ENCODE measurements around the gene RTN4R. TPM values are rescaled to one million over a fixed set of nuclear protein-coding genes. Genes with fewer than 3 reads are reported as not detected.
A peak's percentile ranks its signal among the peaks of the same experiment; 100 is the strongest.

RTN4R gene
- total and polyA plus RNA-seq, 9 of the 15 experiments (the other 6 are each of a cell fraction or from before 2014, with no cell fraction given): 0.04 to 2.8 (median 1.4) TPM; not detected in 3

- TF ChIP-seq, protein P1, sequence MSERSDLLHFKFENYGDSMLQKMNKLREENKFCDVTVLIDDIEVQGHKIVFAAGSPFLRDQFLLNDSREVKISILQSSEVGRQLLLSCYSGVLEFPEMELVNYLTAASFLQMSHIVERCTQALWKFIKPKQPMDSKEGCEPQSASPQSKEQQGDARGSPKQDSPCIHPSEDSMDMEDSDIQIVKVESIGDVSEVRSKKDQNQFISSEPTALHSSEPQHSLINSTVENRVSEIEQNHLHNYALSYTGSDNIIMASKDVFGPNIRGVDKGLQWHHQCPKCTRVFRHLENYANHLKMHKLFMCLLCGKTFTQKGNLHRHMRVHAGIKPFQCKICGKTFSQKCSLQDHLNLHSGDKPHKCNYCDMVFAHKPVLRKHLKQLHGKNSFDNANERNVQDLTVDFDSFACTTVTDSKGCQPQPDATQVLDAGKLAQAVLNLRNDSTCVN (CRISPR knock-in tag; IDR thresholded peaks at IDR 0.05): 0 out of 2 replicates have a peak, but pooled peaks have one; percentile 27
- TF ChIP-seq, protein P2, sequence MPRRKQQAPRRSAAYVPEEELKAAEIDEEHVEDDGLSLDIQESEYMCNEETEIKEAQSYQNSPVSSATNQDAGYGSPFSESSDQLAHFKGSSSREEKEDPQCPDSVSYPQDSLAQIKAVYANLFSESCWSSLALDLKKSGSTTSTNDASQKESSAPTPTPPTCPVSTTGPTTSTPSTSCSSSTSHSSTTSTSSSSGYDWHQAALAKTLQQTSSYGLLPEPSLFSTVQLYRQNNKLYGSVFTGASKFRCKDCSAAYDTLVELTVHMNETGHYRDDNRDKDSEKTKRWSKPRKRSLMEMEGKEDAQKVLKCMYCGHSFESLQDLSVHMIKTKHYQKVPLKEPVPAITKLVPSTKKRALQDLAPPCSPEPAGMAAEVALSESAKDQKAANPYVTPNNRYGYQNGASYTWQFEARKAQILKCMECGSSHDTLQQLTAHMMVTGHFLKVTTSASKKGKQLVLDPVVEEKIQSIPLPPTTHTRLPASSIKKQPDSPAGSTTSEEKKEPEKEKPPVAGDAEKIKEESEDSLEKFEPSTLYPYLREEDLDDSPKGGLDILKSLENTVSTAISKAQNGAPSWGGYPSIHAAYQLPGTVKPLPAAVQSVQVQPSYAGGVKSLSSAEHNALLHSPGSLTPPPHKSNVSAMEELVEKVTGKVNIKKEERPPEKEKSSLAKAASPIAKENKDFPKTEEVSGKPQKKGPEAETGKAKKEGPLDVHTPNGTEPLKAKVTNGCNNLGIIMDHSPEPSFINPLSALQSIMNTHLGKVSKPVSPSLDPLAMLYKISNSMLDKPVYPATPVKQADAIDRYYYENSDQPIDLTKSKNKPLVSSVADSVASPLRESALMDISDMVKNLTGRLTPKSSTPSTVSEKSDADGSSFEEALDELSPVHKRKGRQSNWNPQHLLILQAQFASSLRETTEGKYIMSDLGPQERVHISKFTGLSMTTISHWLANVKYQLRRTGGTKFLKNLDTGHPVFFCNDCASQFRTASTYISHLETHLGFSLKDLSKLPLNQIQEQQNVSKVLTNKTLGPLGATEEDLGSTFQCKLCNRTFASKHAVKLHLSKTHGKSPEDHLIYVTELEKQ (CRISPR knock-in tag; IDR thresholded peaks at IDR 0.05): 0 out of 2 replicates have a peak, but pooled peaks have one; percentile 46
- TF ChIP-seq SMAD3 (CRISPR knock-in tag; conservative IDR thresholded peaks at IDR 0.05) (peak; percentile 65), NCOR1 (IDR thresholded peaks at IDR 0.05) (no peak), TBL1XR1 (IDR thresholded peaks at IDR 0.05; ENCODE audit: low read length in 2 of 2) (0 out of 4 replicates have a peak, but pooled peaks have one; percentile 15 to 16), JUNB (CRISPR knock-in tag; conservative IDR thresholded peaks at IDR 0.05) (peak; percentile 30; the same call in 1 of the 2 replicates), THRB (CRISPR knock-in tag; conservative IDR thresholded peaks at IDR 0.05) (peak; percentile 35; the same call in 1 of the 2 replicates), MAZ (CRISPR knock-in tag; conservative IDR thresholded peaks at IDR 0.05 in 1 of 2, IDR thresholded peaks at IDR 0.05 in 1 of 2) (0 out of 4 replicates have a peak, but pooled peaks of 1 of the 2 experiments have one; percentile 18), PTBP1 (IDR thresholded peaks at IDR 0.05; ENCODE audit: low read depth, low read length) (0 out of 2 replicates have a peak, but pooled peaks have one; percentile 34), CCNT2 (IDR thresholded peaks at IDR 0.05; ENCODE audit: borderline replicate concordance, extremely low read depth, insufficient read length, low read depth, low read length) (no peak), HDGF (IDR thresholded peaks at IDR 0.05) (no peak), ZFPM2 (CRISPR knock-in tag; IDR thresholded peaks at IDR 0.05) (0 out of 2 replicates have a peak, but pooled peaks have one; percentile 7), ZNF583 (CRISPR knock-in tag; IDR thresholded peaks at IDR 0.05) (no peak), SMARCA4 (IDR thresholded peaks at IDR 0.05) (no peak), NR4A1 (CRISPR knock-in tag; IDR thresholded peaks at IDR 0.05) (0 out of 2 replicates have a peak, but pooled peaks have one; percentile 17), NR4A1 (tag; IDR thresholded peaks at IDR 0.05) (no peak), ZNF785 (CRISPR knock-in tag; IDR thresholded peaks at IDR 0.05) (0 out of 2 replicates have a peak, but pooled peaks have one; percentile 46), ELF4 (CRISPR knock-in tag; IDR thresholded peaks at IDR 0.05) (no peak), ZNF740 (CRISPR knock-in tag; IDR thresholded peaks at IDR 0.05) (no peak), ZNF740 (tag; IDR thresholded peaks at IDR 0.05) (0 out of 4 replicates have a peak, but pooled peaks of 1 of the 2 experiments have one; percentile 25), NFXL1 (CRISPR knock-in tag; IDR thresholded peaks at IDR 0.05) (0 out of 2 replicates have a peak, but pooled peaks have one; percentile 69), ARID1B (IDR thresholded peaks at IDR 0.05) (no peak), ZBTB7A (IDR thresholded peaks at IDR 0.05; ENCODE audit: borderline replicate concordance, control insufficient read depth, low read depth, low read length) (peak; percentile 62; the same call in 1 of the 2 replicates)
Observed at GRCh38 chr22:20205464-20205963, 62.6 kb downstream of the RTN4R start (continued).

All from K562 (cell line).